Esophagus muscularis mucosa (tissue), 4 donors: ENCODE results near the gene UBE2F. TPM values are rescaled to one million over a fixed set of nuclear protein-coding genes. Genes with fewer than 3 reads are reported as not detected.

Source experiments
- DNase-seq: peaks from one replicate; pipeline ENCODE4 v3.0.0-alpha.2; 2017; ENCODE audit errors: extremely low spot score
- H3K27ac ChIP-seq, 4 donors: fragments of 200-600 bp; sonication (generic); replicated peaks in 1 of 4; 1 replicate in 3 of 4; 2 replicates in 1 of 4; pipeline ENCODE4 v1.5.1; 2016 to 2019; ENCODE audit warnings: mild to moderate bottlenecking in 1 of 4
- H3K27me3 ChIP-seq, 4 donors: fragments of 200-600 bp; sonication (generic); one replicate each; pipeline versions ENCODE4 v1.5.1 to v1.6.0; 2016 to 2019
- H3K36me3 ChIP-seq, 4 donors: fragments of 200-600 bp; sonication (generic); one replicate each; pipeline ENCODE4 v1.5.1; 2016 to 2019
- H3K4me1 ChIP-seq, 4 donors: fragments of 200-600 bp; sonication (generic); one replicate each; pipeline ENCODE4 v1.5.1; 2016 to 2019
- H3K4me3 ChIP-seq, 4 donors: fragments of 200-600 bp; sonication (generic); 1 replicate in 2 of 4; 2 replicates in 2 of 4; pipeline ENCODE4 v1.5.1; 2016 to 2019; ENCODE audit warnings: mild to moderate bottlenecking in 4 of 4, moderate library complexity in 1 of 4
- H3K9me3 ChIP-seq, 4 donors: fragments of 200-600 bp; sonication (generic); 1 replicate in 3 of 4; 2 replicates in 1 of 4; pipeline ENCODE4 v1.5.1; 2016 to 2019
- CTCF ChIP-seq, 3 experiments: fragments of 200-600 bp in 2 of 3; fragments of 450-650 bp in 1 of 3; sonication (generic) in 2 of 3; IDR thresholded peaks; one replicate each; pipeline ENCODE4 v1.5.1; 2017 to 2019; ENCODE audit warnings: antibody characterized with exemption in 3 of 3, mild to moderate bottlenecking in 2 of 3, moderate library complexity in 1 of 3
- EP300 ChIP-seq: sonication (generic); formaldehyde crosslinking; IDR thresholded peaks from one replicate; pipeline ENCODE4 v1.6.1; 2017; ENCODE audit warnings: antibody characterized with exemption
- POLR2A ChIP-seq: fragments of 450-650 bp; IDR thresholded peaks from one replicate; pipeline ENCODE4 v1.6.1; 2017; ENCODE audit warnings: antibody characterized with exemption, moderate library complexity, mild to moderate bottlenecking, low read depth
- POLR2AphosphoS5 ChIP-seq, 2 donors: sonication (generic); formaldehyde crosslinking; IDR thresholded peaks; one replicate each; pipeline ENCODE4 v1.6.1; 2017; ENCODE audit warnings: antibody characterized with exemption in 2 of 2
- WGBS: methylation state at CpG from one replicate; pipeline ENCODE4 v1.1.5; 2018; 5-methylcytosine and 5-hydroxymethylcytosine counted together
- intact Hi-C: fragments of 100-400 bp; cut with DNase I; formaldehyde crosslinking; loops from one replicate; pipeline ENCODE4 v1.15.1; 2023
- total RNA-seq, 4 donors: library from RNA; depleted of rRNA; stranded (reverse); fragments of >200 nt; gene quantifications; one replicate each; pipeline versions ENCODE4 v1.1.0 to v1.2.1, GENCODE V29; 2016

UBE2F gene
- total RNA-seq, 4 donors from 2014 or later: 59.0 to 111 (median 78.5) TPM

GRCh38 chr2:238059505-238059904, 92.7 kb downstream of the UBE2F start:
- WGBS: 88% methylated on average over 3 of the region's 3 CpGs
- Histone ChIP-seq H3K4me1 (peaks cover 10 to 27% (median 20%) of the 10 kb centered on the region in 4 donors), H3K27ac (no peak overlapping the region), H3K9me3 (no peaks in the 10 kb centered on the region), H3K27me3 (no peaks in the 10 kb centered on the region), H3K36me3 (peaks cover 0 to 3% (median 0%) of the 10 kb centered on the region in 4 donors), H3K4me3 (peak overlapping the region in 3 of 4 donors; percentile 80 to 93 (median 92))
- intact Hi-C loops: no loop called here
- no peak for TF ChIP-seq EP300
- no peak for DNase-seq

GRCh38 chr2:238060096-238060541, 93.3 kb downstream of the UBE2F start:
- Histone ChIP-seq H3K36me3 (peaks cover 0 to 9% (median 1%) of the 10 kb centered on the region in 4 donors), H3K9me3 (no peaks in the 10 kb centered on the region), H3K4me3 (peak overlapping the region; percentile 64 to 93 (median 86)), H3K27me3 (no peaks in the 10 kb centered on the region), H3K4me1 (peaks cover 10 to 27% (median 20%) of the 10 kb centered on the region in 4 donors), H3K27ac (peak overlapping the region; percentile 90 to 95 (median 92))
- no peak for DNase-seq
- WGBS: 4% methylated on average over 14 of the region's 18 CpGs
- intact Hi-C loops: loop anchor here (2.0 to 10.0 kb wide), 3 partner anchors 93 to 201 kb away; partner anchors contain the start of genes RAMP1 and UBE2F
- no peak for TF ChIP-seq POLR2A
- no peak for TF ChIP-seq CTCF (IDR thresholded peaks at IDR 0.05)
- no peak for TF ChIP-seq EP300
- TF ChIP-seq POLR2AphosphoS5 (IDR thresholded peaks at IDR 0.05): no peak

- intact Hi-C loops: loop anchor here (2.0 to 10.0 kb wide), 3 partner anchors 93 to 202 kb away; partner anchors contain the start of genes RAMP1 and UBE2F
- peak within 1 kb of the TSS; percentile 90 to 95 (median 92) for H3K27ac ChIP-seq
- peak within 1 kb of the TSS; percentile 64 to 93 (median 86) for H3K4me3 ChIP-seq
- peak in 1 of 3 experiments; percentile 3 for TF ChIP-seq CTCF (IDR thresholded peaks at IDR 0.05)
- TF ChIP-seq POLR2AphosphoS5 (IDR thresholded peaks at IDR 0.05): peak; percentile 86 to 96
- no peak for TF ChIP-seq EP300
- TF ChIP-seq POLR2A: peak; percentile 84
- peak; percentile 99 for DNase-seq
- no peaks in the 10 kb centered on the region for H3K9me3 ChIP-seq
- H3K4me1 ChIP-seq: peaks cover 10 to 27% (median 20%) of the 10 kb centered on the region in 4 donors
- 4% methylated on average over 9 of the region's 98 CpGs for WGBS
- no peaks in the 10 kb centered on the region for H3K27me3 ChIP-seq
- peaks cover 0 to 15% (median 4%) of the 10 kb centered on the region in 4 donors for H3K36me3 ChIP-seq
Observed at GRCh38 chr2:238060542-238061314, 93.9 kb downstream of the UBE2F start, which contains the start of gene SCLY. Gene SCLY (plus strand): TSS chr2:238061001. CDS start chr2:238061055, 54 bp downstream.

GRCh38 chr2:238061315-238062202, 94.7 kb downstream of the UBE2F start:
- intact Hi-C loops: loop anchor here (2.0 to 10.0 kb wide), 3 partner anchors 94 to 203 kb away; partner anchors contain the start of genes RAMP1 and UBE2F
- H3K4me1 ChIP-seq: peaks cover 10 to 27% (median 20%) of the 10 kb centered on the region in 4 donors
- TF ChIP-seq EP300: no peak
- H3K27ac ChIP-seq: peak overlapping the region; percentile 90 to 95 (median 92)
- no peaks in the 10 kb centered on the region for H3K9me3 ChIP-seq
- H3K36me3 ChIP-seq: peaks cover 0 to 23% (median 11%) of the 10 kb centered on the region in 4 donors
- no peak for DNase-seq
- peak overlapping the region; percentile 64 to 93 (median 86) for H3K4me3 ChIP-seq
- no peaks in the 10 kb centered on the region for H3K27me3 ChIP-seq
- WGBS: 3% methylated on average over 22 of the region's 29 CpGs

GRCh38 chr2:238063414-238064189, 96.8 kb downstream of the UBE2F start:
- Histone ChIP-seq H3K9me3 (no peaks in the 10 kb centered on the region), H3K27me3 (no peaks in the 10 kb centered on the region), H3K4me3 (no peak overlapping the region), H3K4me1 (peaks cover 10 to 27% (median 20%) of the 10 kb centered on the region in 4 donors), H3K27ac (no peak overlapping the region), H3K36me3 (peaks cover 0 to 38% (median 26%) of the 10 kb centered on the region in 4 donors)
- TF ChIP-seq EP300: no peak
- TF ChIP-seq POLR2AphosphoS5 (IDR thresholded peaks at IDR 0.05): no peak
- TF ChIP-seq CTCF (IDR thresholded peaks at IDR 0.05): no peak
- no peak for TF ChIP-seq POLR2A
- WGBS: 92% methylated on average over 8 of the region's 8 CpGs
- no peak for DNase-seq
- intact Hi-C loops: loop anchor here (5.0 to 10.0 kb wide), 2 partner anchors 96 to 139 kb away; partner anchors contain the start of gene UBE2F
